Measurements from ENCODE around the gene DCLRE1C.
A peak's percentile ranks its signal among the peaks of the same experiment; 100 is the strongest.
"Not testable (repeated sequence)": the region's sequence is repeated elsewhere in the genome, so short reads cannot be mapped to it uniquely, and the experiment has no call there.

The DCLRE1C gene

DNA sequence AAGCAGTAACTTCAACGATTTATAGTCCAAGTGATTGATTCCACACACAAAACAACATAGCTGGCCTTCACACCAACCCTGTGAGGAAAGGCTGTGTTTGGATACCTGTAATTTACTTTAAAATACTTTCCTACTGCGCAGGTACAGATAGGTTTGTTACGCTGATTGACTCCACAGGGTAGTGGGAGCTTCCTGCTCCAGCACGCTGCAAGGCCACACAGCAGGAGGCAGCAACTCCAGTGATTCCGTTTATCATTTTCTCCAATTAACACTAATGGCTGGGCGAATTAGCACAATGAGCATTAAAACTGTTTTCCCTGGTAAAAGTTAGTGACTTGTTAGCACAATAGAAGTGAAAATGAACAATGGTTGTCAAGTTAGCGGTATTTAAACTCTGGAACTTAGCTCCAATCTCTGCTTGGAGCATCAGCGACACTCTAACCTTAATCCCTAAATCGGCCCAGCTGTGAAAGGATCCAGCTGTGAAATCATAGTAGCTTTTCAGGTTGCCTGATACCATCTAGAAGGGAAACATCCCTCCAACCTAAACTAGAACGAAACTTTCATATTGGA is 959 bp downstream of the DCLRE1C start:
- intact Hi-C loops (cut with DNase I): loop anchor here (5.0 kb wide), 2 partner anchors 76 to 116 kb away; partner anchors contain the start of genes CDNF, HSPA14, MSANTD7 and SUV39H2
- DNase-seq: no peak

DNA sequence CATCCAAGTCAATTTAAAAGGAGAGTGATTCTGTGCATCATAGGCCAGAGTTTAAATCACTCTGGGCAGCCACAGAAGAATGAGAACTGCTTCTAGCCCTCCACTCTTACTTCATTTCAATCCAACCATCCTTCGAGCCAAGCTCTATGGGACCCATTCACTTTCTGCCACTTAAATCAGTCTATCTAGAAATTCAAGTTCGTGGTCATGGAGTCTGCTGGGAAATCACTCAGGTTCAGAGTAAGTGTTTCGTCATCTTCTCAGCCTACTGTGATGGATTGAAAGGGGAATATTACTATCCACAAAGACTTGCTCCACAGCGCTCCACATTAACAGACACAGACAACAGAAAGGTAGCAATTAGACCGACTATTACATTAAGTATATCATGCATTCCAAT is 4.6 kb downstream of the DCLRE1C start:
- intact Hi-C loops (cut with DNase I): no loop called here
- DNase-seq: no peak

DNA sequence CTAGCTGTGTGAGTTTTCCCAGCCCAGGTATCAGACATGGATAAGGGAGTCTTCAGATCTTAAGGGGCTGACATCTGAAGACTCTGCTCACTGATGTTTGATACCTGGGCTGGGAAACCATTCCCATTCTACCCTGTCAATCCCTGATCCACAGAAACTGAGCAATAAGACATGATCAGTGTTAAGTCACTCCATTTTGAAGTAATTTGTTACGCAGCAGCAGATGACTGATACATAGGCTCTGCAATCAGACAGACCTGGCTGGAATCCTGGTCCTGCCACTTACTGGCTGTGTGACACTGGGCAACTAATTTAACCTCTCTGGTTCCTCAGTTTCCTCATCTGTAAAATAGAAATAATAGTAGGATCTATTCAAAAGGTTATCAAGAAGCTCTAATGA is 6.6 kb downstream of the DCLRE1C start:
- intact Hi-C loops (cut with DNase I): no loop called here
- no peak for DNase-seq

DNA sequence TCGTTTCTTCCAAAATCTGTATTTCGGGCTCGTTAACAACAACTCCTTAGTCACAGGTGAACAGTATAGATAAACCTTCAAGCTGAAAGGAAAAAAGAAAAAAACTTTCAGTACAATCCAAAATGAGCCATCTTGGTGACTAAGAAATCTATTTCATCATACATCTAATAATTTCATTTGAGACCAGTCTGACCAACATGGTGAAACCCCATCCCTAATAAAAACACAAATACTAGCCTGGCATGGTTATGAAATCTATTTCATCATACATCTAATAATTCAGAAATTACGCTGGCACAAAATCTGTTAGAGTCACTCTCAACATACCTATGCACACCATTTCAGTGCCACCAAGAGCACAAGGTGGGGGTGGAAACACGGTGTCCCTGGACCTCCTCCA is 8.8 kb downstream of the DCLRE1C start:
- no peak for DNase-seq
- intact Hi-C loops (cut with DNase I): no loop called here

DNA sequence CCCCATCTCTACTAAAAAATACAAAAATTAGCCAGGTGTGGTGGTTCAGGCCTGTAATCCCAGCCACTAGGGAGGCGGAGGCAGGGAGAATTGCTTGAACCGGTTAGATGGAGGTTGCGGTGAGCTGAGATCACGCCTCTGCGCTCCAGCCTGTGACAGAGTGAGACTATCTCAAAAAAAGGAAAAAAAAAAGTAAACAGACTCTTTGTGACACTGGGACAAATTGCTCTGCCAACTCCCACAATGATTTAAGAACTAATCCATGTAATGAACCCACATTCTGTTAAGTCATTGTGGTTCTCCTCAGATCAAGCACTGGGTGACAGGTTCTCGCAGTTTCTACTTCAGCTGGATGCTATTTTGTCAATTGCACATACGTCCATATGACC is 11.0 kb downstream of the DCLRE1C start:
- DNase-seq; intact Hi-C loops (cut with DNase I): not testable (repeated sequence)

DNA sequence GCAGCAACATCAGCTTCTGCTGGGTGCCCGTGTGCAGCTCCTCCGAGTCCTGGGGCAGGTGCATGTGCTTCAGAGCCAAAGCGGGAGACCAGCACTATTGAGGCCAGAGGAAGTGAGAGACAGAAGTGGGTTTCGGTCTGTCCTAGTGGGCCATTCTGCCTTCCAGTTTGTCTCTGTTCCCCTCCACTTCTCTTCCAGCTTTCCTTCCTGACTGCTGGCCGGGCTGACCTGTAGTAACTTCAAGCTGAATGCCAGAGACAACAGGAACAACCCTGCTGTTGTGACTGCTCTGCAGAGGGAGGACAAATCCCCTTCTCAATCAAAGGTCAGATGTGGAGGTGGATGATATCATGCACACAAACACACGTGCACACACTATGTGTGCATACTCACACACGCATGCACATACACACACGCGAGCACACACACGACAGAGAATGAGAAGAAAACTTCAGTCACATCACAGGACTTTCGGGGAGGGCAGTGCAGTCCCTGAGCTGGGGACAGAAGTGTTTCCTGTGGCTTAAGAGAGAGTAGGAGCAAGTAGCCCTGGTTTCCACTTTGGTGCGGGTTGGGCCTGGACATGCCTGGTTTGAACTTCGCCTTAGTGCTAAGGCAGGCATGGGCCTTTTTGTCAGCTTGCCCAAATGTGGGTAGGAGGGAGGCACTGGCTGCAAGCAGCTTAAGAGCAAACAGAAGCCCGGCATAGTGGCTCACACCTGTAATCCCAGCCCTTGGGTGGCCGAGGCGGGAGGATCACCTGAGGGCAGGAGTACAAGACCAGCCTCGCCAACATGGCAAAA is 11.5 kb downstream of the DCLRE1C start:
- intact Hi-C loops (cut with DNase I): not testable (repeated sequence)
- peak in 1 of 42 donors; percentile 6 for DNase-seq

DNA sequence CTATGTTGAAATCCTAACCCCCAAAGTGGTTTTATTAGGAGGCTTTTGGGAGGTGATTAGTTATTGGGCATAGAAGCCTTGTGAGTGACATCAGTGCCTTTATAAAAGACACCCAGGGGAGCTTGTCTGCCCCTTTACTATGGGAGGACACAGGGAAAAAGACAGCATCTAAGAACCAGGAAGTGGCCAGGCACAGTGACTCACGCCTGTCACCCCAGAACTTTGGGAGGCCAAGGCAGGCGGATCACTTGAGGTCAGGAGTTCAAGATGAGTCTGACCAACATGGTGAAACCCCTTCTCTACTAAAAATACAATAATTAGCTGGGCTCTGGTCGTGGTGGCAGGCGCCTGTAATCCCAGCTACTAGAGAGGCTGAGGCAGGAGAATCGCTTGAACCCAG is 14.9 kb downstream of the DCLRE1C start:
- DNase-seq; intact Hi-C loops (cut with DNase I): not testable (repeated sequence)

DNA sequence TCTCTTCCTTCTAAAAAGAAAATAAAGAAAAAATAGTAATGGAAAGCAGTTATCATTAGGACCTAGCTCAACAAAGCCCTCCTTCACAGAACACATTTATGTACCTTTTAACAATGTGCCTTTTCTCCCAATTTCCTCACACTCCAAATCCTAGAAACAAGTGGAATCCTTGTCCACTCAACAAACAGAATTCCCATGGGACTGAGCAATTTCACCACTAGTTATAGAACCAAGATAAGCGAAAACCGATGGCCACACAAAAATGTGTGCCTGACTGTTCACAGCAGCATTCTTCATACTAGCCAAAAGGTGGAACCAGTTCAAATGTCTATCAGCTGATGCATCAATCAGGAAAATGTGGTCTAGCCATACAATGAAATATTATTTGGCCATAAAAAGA is 17.3 kb downstream of the DCLRE1C start:
- intact Hi-C loops (cut with DNase I): no loop called here
- DNase-seq: no peak

DNA sequence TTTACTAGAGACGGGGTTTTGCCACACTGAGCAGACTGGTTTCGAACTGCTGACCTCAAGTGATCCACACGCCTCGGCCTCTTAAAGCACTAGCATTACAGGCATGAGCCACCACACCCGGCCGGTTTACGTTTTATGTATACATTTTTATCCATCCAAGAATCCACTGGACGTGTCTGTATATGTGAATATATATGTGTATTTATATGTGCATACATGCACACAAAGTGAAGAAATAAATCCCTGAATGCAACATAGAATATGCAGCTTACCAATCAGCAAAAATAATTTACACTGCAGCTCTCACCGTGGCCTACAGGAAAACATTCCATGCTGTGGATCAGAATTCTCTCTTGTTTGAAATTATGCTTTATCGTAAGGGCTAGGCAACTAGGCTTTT is 23.3 kb downstream of the DCLRE1C start:
- DNase-seq: no peak
- intact Hi-C loops (cut with DNase I): no loop called here

DNA sequence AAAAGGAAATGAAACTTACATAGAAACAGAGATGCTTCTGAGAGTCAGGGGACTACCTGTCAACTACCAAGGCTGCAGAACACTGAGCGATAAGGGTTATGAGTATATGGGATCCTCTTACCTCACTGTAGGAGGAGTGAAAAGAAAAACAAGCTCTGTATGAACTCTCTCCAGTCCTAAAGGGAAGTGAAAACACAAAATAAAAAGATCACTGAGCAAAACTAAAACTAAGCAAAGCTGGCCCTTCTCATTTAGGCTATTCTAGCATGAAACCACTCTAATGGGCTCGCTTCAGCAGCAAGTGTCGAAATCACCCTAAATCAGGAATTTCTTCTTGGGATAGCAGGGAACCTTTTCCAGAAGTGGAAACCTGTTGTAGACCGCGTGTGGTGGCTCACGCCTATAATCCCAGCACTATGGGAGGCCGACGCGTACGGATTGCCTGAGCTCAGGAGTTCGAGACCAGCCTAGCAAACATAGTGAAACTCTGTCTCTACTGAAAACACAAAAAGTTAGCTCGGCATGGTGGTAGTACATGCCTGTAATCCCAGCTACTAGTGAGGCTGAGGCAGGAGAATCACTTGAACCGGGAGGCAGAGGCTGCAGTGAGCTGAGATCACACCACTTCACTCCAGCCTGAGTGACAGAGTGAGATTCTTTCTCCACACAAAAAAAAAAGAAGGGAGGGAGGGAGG is 27.0 kb downstream of the DCLRE1C start:
- intact Hi-C loops (cut with DNase I): no loop called here
- DNase-seq: no peak

DNA sequence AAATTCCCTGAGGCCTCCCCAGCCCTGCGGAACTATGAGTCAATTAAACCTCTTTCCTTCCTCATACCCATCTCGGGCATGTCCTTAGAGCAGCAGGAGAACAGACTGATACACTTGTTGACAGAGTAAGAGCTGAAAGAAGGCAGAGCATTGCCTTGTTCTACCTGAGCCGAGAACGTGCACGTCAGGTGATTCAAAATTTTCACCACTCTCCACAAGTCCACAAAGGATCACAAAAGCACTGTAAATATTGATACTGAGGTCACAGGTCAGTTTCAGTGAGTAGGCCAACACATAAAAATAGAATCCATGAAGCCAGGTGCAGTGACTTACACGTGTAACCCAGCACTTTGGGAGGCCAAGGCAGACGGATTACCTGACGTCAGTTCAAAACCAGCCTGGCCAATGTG is 27.8 kb downstream of the DCLRE1C start:
- intact Hi-C loops (cut with DNase I): no loop called here
- DNase-seq: no peak

DNA sequence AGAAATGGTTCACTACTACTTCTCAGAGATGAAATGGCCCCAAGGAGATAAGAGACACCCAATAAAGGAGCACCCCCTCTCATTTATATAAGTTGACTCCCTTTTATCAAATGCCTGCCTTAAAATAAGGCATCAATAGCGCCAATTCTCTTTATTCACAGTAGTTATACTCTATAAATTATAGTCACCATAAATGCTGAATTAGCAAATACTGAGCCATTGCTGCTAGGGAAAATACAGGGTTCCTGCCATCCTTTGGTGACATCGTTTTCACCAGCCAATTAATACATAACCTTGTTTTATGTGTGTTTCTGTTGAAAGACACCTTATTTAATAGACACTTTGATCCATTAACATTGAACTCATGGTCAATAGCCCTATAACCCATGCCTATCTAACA is 28.6 kb downstream of the DCLRE1C start:
- no peak for DNase-seq
- intact Hi-C loops (cut with DNase I): no loop called here

DNA sequence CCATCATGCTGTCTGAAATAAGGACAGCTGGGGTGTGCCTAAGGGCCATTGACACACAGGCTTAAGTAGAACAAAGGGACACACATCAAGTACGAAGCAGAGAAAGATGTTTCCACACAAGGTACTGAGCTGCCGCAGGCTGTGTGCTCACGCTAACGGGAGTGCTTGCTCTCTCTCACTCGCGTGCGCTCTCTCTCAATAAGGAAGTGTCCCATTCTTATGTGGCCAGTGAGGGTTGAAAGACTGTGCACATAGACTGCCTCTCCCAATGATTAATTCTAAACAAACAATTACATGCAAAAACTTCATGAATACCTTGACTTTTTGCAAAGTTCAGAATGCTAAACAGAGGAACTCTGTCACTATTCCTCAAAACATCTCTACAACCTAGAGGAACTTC is 29.9 kb downstream of the DCLRE1C start:
- no peak for DNase-seq
- intact Hi-C loops (cut with DNase I): no loop called here

DNA sequence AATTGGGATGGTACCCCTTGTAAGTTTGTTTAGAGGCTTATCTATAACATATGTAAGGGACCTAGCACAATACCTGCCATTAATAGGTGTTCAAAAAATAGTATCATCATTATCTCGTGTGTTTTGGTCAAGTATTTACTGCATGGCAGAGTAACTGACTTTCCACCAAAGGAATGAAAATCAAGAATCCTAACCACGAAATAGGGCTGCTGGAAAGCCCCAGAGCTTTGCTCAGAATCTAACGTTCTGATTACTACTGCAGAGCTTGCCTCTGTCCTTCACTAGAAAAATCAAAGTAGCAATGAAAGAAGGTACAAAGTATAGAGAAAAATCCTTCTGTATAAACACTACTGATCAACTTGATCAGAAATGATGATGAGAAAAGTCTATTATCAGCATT is 34.9 kb downstream of the DCLRE1C start:
- no peak for DNase-seq
- intact Hi-C loops (cut with DNase I): no loop called here

DNA sequence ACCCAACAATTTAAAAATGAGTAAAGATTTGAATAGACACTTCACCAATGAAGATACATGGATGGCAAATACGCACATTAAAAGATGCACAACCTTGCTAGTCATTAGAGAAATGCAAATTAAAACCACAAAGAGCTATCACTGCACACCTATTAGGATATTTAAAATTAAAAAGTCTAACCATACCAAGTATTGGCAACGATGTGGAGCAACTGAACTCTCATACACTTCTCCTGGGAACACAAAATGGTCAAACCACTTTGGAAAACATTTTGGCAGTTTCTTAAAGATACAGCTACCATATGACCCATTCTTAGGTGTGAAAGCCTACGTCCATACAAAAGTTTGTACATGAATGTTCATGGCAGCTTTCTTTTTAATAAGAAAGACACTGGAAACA is 36.1 kb downstream of the DCLRE1C start:
- intact Hi-C loops (cut with DNase I): no loop called here
- DNase-seq: no peak

DNA sequence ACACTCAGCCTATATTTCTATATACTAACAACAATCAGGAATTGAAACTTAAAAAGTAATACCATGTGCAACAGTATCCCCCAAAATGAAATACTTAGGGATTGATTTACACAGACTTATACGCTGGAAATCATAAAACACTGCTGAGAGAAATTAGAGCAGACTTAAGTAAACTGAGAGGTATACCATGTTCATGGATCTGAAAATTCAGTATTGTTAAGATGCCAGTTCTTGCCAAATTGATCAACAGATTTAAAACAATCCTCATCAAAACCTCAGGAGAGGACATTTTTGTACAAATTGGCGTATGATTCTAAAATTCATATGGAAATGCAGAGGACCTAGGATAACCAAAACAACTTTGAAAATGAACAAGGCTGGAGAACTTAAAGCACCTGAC is 37.3 kb downstream of the DCLRE1C start:
- DNase-seq: no peak

DNA sequence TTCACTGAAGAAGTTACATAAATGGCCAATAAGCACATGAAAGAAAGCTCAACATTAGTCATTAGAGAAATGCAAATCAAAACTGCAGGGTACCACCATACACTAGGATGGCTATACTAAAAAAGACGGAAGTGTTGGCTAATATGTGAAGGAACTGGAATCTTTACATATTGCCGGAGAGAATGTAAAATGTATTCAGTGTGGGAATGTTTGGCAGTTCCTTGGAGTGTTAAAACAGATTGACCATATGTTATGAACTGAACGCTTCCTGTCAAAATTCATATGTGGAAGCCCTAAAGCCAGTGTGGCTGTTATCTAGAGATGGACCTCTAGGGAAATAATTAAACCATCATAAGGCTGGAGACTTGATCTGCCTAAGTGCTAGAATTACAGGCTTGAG is 42.1 kb downstream of the DCLRE1C start:
- no peak for DNase-seq
- intact Hi-C loops (cut with DNase I): no loop called here

More for the DNA sequence above, 37.3 kb downstream of the DCLRE1C start:
- intact Hi-C loops (cut with DNase I): no loop called here

DNA sequence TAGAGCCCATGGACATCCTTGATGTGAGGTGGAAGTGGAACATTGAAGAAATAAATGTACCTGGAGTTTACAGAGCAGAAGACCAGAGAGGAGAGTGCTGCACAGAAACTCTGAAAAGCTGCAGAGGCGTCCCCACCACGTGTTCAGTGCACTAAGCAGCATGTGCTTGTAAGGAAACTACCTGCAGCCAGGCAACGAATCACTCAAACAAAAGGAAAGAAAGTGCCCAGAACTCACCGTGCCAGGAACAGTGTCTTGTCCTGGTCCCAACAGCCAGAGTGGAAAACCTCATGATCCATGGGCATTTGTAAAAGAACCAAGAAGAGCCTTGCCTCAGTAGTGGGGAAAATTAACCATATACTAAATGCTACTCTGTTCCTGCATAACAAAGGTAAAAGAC is 42.9 kb downstream of the DCLRE1C start:
- intact Hi-C loops (cut with DNase I): no loop called here
- DNase-seq: no peak

DNA sequence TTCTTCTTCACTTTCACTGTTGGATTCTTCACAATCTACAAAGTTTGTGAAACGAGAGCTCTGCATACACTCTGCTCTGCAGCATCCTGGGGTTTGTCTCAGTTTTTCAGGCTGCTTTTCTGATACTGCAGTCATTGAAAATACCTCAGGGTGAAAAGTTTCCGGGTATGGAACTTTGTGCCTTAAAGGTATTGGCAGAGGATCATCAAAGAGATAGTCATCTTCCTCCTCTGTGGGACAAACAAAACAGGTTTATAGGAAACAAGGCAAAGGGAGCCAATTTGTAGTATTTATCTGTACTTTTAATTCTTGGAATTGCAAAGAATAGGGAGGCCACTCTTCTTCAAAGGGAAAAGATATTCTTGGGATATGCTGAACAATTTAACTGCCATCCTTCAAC is 44.8 kb downstream of the DCLRE1C start:
- intact Hi-C loops (cut with DNase I): no loop called here

DNA sequence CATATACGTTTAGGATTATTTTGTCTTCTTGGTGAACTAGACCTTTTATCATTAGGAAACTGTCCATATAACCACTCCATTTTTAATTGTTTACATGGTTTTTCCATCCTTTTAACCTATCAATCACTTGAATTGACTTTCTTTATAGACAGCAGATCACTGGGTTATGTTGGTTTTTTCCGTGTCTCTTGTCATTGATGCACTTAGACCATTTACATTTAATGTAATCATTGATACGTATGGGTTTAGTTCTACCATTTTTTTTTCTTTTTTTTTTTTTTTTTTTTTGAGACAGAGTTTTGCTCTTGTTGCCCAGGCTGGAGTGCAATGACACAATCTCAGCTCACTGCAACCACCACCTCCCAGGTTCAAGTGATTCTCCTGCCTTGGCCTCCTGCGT is 46.3 kb downstream of the DCLRE1C start:
- intact Hi-C loops (cut with DNase I): not testable (repeated sequence)

More for the DNA sequence above, 44.8 kb downstream of the DCLRE1C start:
- DNase-seq: no peak

More for the DNA sequence above, 46.3 kb downstream of the DCLRE1C start:
- not testable (repeated sequence) for DNase-seq

Data from head of caudate nucleus (tissue), 42 donors.